ENCODE measurements around the gene HSPB7. TPM values are rescaled to one million over a fixed set of nuclear protein-coding genes. Genes with fewer than 3 reads are reported as not detected.
"Not testable (repeated sequence)": the region's sequence is repeated elsewhere in the genome, so short reads cannot be mapped to it uniquely, and the experiment has no call there.

HSPB7 gene
- total RNA-seq, 2 donors from 2014 or later, result 11.4 to 20.4 TPM

DNA sequence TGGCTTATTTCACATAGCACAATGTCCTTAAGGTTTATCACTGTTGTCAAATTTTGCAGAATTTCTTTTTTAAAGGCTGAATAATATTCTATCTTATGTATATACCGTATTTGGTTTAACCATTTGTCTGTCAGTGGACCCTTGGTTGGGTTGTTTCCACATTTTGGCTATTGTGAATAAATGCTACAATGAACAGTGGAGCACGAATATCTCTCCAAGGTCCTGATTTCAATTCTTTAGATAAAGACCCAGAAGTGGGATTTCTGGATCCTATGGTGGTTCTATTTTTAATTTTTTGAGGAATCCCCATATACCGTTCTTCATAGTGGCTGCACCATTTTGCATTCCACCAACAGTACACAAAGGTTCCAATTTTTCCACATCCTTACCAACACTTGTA, 36.2 kb downstream of the HSPB7 start:
- 91% methylated on average over 3 of the region's 3 CpGs for WGBS
- no peak for DNase-seq (ENCODE audit: low spot score)
- no peaks in the 10 kb centered on the region for H3K36me3 ChIP-seq
- no peak overlapping the region for H3K4me3 ChIP-seq
- no peaks in the 10 kb centered on the region for H3K9me3 ChIP-seq
- no peak overlapping the region for H3K27ac ChIP-seq
- H3K4me1 ChIP-seq (replicated peaks), result no peaks in the 10 kb centered on the region
- no peaks in the 10 kb centered on the region for H3K27me3 ChIP-seq (replicated peaks; ENCODE audit: insufficient read depth)
- intact Hi-C loops (cut with DNase I), result no loop called here
- no peak for TF ChIP-seq POLR2AphosphoS5 (IDR thresholded peaks at IDR 0.05)
- TF ChIP-seq, protein P1, sequence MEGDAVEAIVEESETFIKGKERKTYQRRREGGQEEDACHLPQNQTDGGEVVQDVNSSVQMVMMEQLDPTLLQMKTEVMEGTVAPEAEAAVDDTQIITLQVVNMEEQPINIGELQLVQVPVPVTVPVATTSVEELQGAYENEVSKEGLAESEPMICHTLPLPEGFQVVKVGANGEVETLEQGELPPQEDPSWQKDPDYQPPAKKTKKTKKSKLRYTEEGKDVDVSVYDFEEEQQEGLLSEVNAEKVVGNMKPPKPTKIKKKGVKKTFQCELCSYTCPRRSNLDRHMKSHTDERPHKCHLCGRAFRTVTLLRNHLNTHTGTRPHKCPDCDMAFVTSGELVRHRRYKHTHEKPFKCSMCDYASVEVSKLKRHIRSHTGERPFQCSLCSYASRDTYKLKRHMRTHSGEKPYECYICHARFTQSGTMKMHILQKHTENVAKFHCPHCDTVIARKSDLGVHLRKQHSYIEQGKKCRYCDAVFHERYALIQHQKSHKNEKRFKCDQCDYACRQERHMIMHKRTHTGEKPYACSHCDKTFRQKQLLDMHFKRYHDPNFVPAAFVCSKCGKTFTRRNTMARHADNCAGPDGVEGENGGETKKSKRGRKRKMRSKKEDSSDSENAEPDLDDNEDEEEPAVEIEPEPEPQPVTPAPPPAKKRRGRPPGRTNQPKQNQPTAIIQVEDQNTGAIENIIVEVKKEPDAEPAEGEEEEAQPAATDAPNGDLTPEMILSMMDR (IDR thresholded peaks at IDR 0.05), result no peak
- no peak for TF ChIP-seq POLR2A (IDR thresholded peaks at IDR 0.05)

DNA sequence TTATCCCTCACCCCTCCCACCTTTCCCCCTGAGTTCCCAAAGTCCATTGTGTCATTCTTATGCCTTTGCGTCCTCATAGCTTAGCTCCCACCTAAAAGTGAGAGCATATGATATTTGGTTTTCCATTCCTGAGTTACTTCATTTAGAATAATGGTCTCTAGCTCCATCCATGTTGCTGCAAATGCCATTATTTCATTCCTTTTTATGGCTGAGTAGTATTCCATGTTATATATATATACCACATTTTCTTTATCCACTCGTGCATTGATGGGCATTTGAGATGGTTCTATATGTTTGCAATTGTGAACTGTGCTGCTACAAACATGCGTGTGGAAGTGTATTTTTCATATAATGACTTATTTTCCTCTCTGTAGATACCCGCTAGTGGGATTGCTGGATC, 39.9 kb downstream of the HSPB7 start:
- H3K9me3 ChIP-seq; H3K4me3 ChIP-seq; H3K4me1 ChIP-seq (replicated peaks); H3K27me3 ChIP-seq (replicated peaks; ENCODE audit: insufficient read depth); DNase-seq (ENCODE audit: low spot score); intact Hi-C loops (cut with DNase I); H3K27ac ChIP-seq; H3K36me3 ChIP-seq: not testable (repeated sequence)
- WGBS, result 94% methylated on average over 4 of the region's 4 CpGs

DNA sequence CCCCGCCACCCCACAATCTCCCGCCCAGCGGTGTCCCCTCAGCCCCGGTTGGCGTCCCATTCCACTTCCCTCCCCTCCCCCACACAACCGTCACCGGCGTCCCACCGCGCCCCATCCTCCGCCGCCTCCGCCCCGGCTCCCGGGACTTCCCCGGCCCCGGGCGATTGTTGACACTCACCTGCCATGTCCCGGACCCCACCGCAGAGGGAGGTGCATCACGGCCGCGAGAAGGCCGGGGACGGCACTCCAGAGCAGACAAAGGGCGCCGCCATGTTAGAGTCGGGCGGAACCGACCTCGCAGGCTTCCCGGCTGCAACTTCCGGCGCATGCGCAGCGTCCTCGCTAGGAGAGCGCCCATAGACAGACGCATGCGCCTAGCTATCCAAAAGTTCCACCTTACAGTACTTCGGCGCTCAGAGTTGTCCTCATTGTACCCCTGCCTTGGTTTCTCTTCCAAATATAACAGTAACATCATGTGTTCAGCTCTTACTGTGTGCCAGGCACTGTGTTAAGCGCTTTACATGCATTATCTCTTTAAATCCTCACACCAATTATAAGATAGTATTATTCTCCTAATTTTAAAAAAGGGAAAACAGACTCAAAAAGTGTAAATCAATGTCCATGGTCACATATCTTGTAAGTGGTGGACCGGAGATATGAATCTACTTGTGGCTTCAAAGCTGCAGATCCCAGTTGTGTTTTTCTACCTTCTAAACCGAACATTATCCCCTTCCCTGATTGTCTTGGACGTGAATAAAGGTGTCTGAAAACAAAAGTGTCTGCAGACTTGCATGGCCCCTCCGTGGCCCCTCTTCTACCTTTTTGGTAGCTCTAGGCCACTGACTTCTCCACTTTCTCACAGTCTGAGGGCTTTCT, 41.8 kb downstream of the HSPB7 start, which contains the start of gene ZBTB17:
TSS of gene ZBTB17 (minus strand) at position 297 of the 876 bp plus-strand sequence. CDS start 27,606 bp downstream, outside the sequence.
- H3K9me3 ChIP-seq, result no peaks in the 10 kb centered on the region
- WGBS, result 10% methylated on average over 43 of the region's 47 CpGs
- intact Hi-C loops (cut with DNase I), result no loop called here
- H3K27me3 ChIP-seq (replicated peaks; ENCODE audit: insufficient read depth), result no peaks in the 10 kb centered on the region
- no peaks in the 10 kb centered on the region for H3K36me3 ChIP-seq
- DNase-seq (ENCODE audit: low spot score), result peak; percentile 88
- H3K27ac ChIP-seq, result peak within 1 kb of the TSS; percentile 72 to 79
- peaks cover 4% of the 10 kb centered on the region for H3K4me1 ChIP-seq (replicated peaks)
- H3K4me3 ChIP-seq, result peak within 1 kb of the TSS; percentile 93 to 94
- TF ChIP-seq POLR2AphosphoS5 (IDR thresholded peaks at IDR 0.05) (peak; percentile 92), POLR2A (IDR thresholded peaks at IDR 0.05) (peak; percentile 61)
- TF ChIP-seq, protein P1 (IDR thresholded peaks at IDR 0.05), result peak in 2 of 4 experiments; percentile 23

DNA sequence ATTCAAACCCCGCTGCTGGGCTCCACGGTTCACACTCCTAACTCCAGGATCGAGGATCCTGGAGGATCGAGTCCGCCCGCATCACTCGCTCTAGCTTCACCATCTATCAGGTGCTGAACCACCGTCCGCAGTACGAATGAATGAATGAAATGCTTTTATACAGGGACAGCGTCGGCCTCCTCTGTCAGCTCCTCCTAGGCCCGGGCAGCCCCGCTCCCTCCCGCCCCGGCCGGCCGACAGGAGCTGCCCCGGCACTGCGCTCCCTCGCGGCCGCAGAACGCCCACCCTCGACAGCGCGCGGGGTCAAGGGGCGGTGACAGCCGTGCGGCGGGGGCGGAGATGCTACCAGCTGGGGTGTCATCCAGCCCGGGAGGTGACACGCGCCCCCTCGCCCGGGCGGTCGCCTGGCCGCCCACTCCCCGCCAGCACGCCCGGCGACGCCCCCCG, 42.5 kb downstream of the HSPB7 start:
- no peak for DNase-seq (ENCODE audit: low spot score)
- WGBS, result under 1% methylated on average over 42 of the region's 47 CpGs
- intact Hi-C loops (cut with DNase I), result no loop called here
- Histone ChIP-seq H3K4me3 (peak overlapping the region; percentile 93 to 94), H3K27ac (peak overlapping the region; percentile 72 to 79), H3K9me3 (no peaks in the 10 kb centered on the region), H3K4me1 (replicated peaks) (peaks cover 4% of the 10 kb centered on the region), H3K27me3 (replicated peaks; ENCODE audit: insufficient read depth) (no peaks in the 10 kb centered on the region), H3K36me3 (no peaks in the 10 kb centered on the region)
- TF ChIP-seq POLR2A (IDR thresholded peaks at IDR 0.05) (no peak), POLR2AphosphoS5 (IDR thresholded peaks at IDR 0.05) (no peak)
- TF ChIP-seq, protein P1 (IDR thresholded peaks at IDR 0.05), result no peak

DNA sequence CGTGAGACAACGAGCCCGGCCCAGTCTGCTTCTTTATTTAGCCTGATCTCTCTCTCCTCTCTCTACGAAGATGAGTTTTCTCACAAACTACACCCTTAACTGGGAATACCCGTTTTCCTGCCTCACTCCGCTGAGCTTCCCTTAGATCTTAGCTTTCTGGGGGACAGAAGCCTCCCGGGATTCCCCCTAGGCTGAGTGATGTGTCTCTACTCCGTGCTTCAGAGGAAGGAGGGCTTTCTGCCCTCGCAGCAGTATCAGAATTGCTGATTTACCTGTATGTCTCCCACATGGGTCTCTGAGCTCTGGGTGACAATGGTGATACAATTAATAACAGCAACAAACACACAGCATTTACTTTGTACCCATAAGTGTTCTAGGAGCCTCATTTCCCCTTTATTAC, 43.0 kb downstream of the HSPB7 start:
- Histone ChIP-seq H3K27me3 (replicated peaks; ENCODE audit: insufficient read depth) (no peaks in the 10 kb centered on the region), H3K36me3 (no peaks in the 10 kb centered on the region), H3K27ac (no peak overlapping the region), H3K9me3 (no peaks in the 10 kb centered on the region), H3K4me1 (replicated peaks) (peaks cover 4% of the 10 kb centered on the region), H3K4me3 (peak overlapping the region; percentile 93 to 94)
- no peak for DNase-seq (ENCODE audit: low spot score)
- WGBS, result 29% methylated on average over 9 of the region's 9 CpGs
- intact Hi-C loops (cut with DNase I), result no loop called here
- no peak for TF ChIP-seq POLR2AphosphoS5 (IDR thresholded peaks at IDR 0.05)
- TF ChIP-seq, protein P1 (IDR thresholded peaks at IDR 0.05), result no peak
- TF ChIP-seq POLR2A (IDR thresholded peaks at IDR 0.05), result no peak

All from prostate gland (tissue), 2 donors.